ENCODE results near the gene LRRC49. TPM values are rescaled to one million over a fixed set of nuclear protein-coding genes. Genes with fewer than 3 reads are reported as not detected.

Gene LRRC49
- total RNA-seq, 1 experiment from 2014 or later: 8.3 TPM

GRCh38 chr15:71080705-71081104 is 188.1 kb downstream of the LRRC49 start:
- DNase-seq: no peak
- H3K9ac ChIP-seq (ENCODE audit: extremely low read depth, insufficient read length, low read length): no peak overlapping the region
- H3K56ac ChIP-seq (ENCODE audit: insufficient read length, low read depth, low read length): no peak overlapping the region
- H3K14ac ChIP-seq (ENCODE audit: insufficient read depth, low read length): no peak overlapping the region
- H3K27ac ChIP-seq (ENCODE audit: insufficient read length, low read depth, low read length): no peak overlapping the region
- no peak overlapping the region for H3K23ac ChIP-seq (ENCODE audit: insufficient read length, low read depth, low read length)
- H3T11ph ChIP-seq (ENCODE audit: low read length): no peak overlapping the region
- H3K79me1 ChIP-seq (ENCODE audit: insufficient read depth, low read depth, low read length, poor library complexity, severe bottlenecking): no peaks in the 10 kb centered on the region
- H4K20me1 ChIP-seq (ENCODE audit: control insufficient read depth, insufficient read depth, insufficient read length): no peaks in the 10 kb centered on the region
- Mint-ChIP-seq H3K36me3 (ENCODE audit: insufficient read depth in 1 of 3, low read depth in 3 of 3) (peaks cover 0 to 9% (median 2%) of the 10 kb centered on the region in 3 experiments; a peak in 5 of 7 replicates), H3K27ac (no peak overlapping the region), H3K27me3 (ENCODE audit: low read depth) (peaks cover 83% of the 10 kb centered on the region), H3K9me3 (peaks cover 0 to 7% of the 10 kb centered on the region in 2 experiments; a peak in 4 of 5 replicates), H3K4me3 (no peak overlapping the region), H3K4me1 (peaks cover 15 to 18% of the 10 kb centered on the region in 2 experiments)
- no peak overlapping the region for H2BK20ac ChIP-seq (ENCODE audit: low read depth, low read length, poor library complexity, severe bottlenecking)
- H3K27me3 ChIP-seq (ENCODE audit: insufficient read depth, low read length): peaks cover 10% of the 10 kb centered on the region; the same call in 1 of the 2 replicates
- no peak overlapping the region for H4K91ac ChIP-seq (ENCODE audit: insufficient read length, low read depth, low read length)
- no peak overlapping the region for H2AK5ac ChIP-seq (ENCODE audit: insufficient read length, low read length)
- no peak overlapping the region for H3K18ac ChIP-seq (ENCODE audit: insufficient read length, low read depth, low read length)
- peaks cover 5% of the 10 kb centered on the region; the same call in 1 of the 2 replicates for H3K4me1 ChIP-seq (ENCODE audit: insufficient read depth, low read length)
- no peak overlapping the region for H2BK12ac ChIP-seq (ENCODE audit: insufficient read length, low read depth, low read length)
- H3K23me2 ChIP-seq (ENCODE audit: insufficient read length, low read depth, low read length, poor library complexity, severe bottlenecking): no peaks in the 10 kb centered on the region
- no peaks in the 10 kb centered on the region for H3K79me2 ChIP-seq (ENCODE audit: insufficient read depth, low read length)
- H2BK120ac ChIP-seq (ENCODE audit: low read depth, low read length, poor library complexity, severe bottlenecking): no peak overlapping the region
- no peak overlapping the region for H4K8ac ChIP-seq (replicated peaks; ENCODE audit: insufficient read length, low read depth, low read length)
- no peak overlapping the region for H3K4ac ChIP-seq (ENCODE audit: low read depth, low read length)
- H2AFZ ChIP-seq (ENCODE audit: low read length): no peak overlapping the region
- no CpG with 5 or more reads among the region's 1 CpG for WGBS (ENCODE audit: extremely low coverage, insufficient read length, low lambda C conversion rate)
- H4K5ac ChIP-seq (ENCODE audit: insufficient read length, low read depth, low read length): no peak overlapping the region
- TF ChIP-seq CTCF (conservative IDR thresholded peaks at IDR 0.05): no peak
- H2BK5ac ChIP-seq (ENCODE audit: insufficient read length, low read length): no peak overlapping the region
- H3K9me3 ChIP-seq (ENCODE audit: control insufficient read depth, low read depth, low read length): no peaks in the 10 kb centered on the region
- no peak overlapping the region for H2BK15ac ChIP-seq (ENCODE audit: low read depth, low read length)
- no peak overlapping the region for H3K4me2 ChIP-seq (ENCODE audit: insufficient read depth, insufficient read length, low read length)
